H1 (cell line): ENCODE data around the gene SPATS2L. TPM values are rescaled to one million over a fixed set of nuclear protein-coding genes. Genes with fewer than 3 reads are reported as not detected.

Experiments
- CTCF ChIA-PET: fragments of 300-600 bp; sonication (Branson Sonifier 250); formaldehyde crosslinking; loops from one replicate; lab custom pipeline; 2021; ENCODE audit not compliant: partially characterized antibody; lab: Charles Lee
- POLR2A ChIA-PET: fragments of 300-600 bp; sonication (Branson Sonifier 250); formaldehyde crosslinking; loops from one replicate; lab custom pipeline; 2021; ENCODE audit warnings: inconsistent platforms; ENCODE audit not compliant: partially characterized antibody; lab: Charles Lee
- DNase-seq, 2 experiments: peaks; one replicate each; pipeline versions ENCODE4 v3.0.0 to v3.0.0-alpha.2; 2010 to 2022; ENCODE audit warnings: low spot score in 2 of 2, low read depth in 1 of 2, mixed read lengths in 1 of 2
- FAIRE-seq: peaks from 2 replicates; lab custom pipeline; 2011; peaks lifted over from hg19 to GRCh38; lab: Jason Lieb, UNC
- H2AFZ ChIP-seq: 2 replicates; pipeline ENCODE4 v1.8.1; 2012; ENCODE audit warnings: low read length, inconsistent platforms
- H2AK5ac ChIP-seq: 2 replicates; pipeline ENCODE4 v1.6.1; 2013; ENCODE audit warnings: low read depth, low read length
- H2BK120ac ChIP-seq: replicated peaks from 2 replicates; pipeline ENCODE3; 2013; ENCODE audit warnings: low read depth, low read length, inconsistent platforms
- H2BK12ac ChIP-seq: 2 replicates; pipeline ENCODE4 v1.6.1; 2013; ENCODE audit warnings: low read depth, low read length
- H2BK15ac ChIP-seq: 2 replicates; pipeline ENCODE4 v1.6.1; 2013; ENCODE audit warnings: low read length
- H2BK20ac ChIP-seq: 2 replicates; pipeline ENCODE4 v1.6.1; 2013; ENCODE audit warnings: low read length
- H2BK5ac ChIP-seq: 2 replicates; pipeline ENCODE4 v1.6.1; 2013; ENCODE audit warnings: low read depth, low read length
- H3K14ac ChIP-seq: 2 replicates; pipeline ENCODE4 v1.6.1; 2013; ENCODE audit warnings: inconsistent platforms; ENCODE audit not compliant: insufficient read length
- H3K18ac ChIP-seq: 2 replicates; pipeline ENCODE4 v1.6.1; 2013; ENCODE audit warnings: low read length; ENCODE audit errors: extremely low read depth
- H3K23ac ChIP-seq: 2 replicates; pipeline ENCODE4 v1.6.1; 2013; ENCODE audit warnings: inconsistent platforms; ENCODE audit not compliant: insufficient read length
- H3K23me2 ChIP-seq: 2 replicates; pipeline ENCODE4 v1.6.1; 2013; ENCODE audit warnings: low read depth, low read length
- H3K27ac ChIP-seq: 2 replicates; pipeline ENCODE4 v1.6.1; 2011; ENCODE audit warnings: low read depth, low read length, inconsistent platforms
- H3K27me3 ChIP-seq, 4 experiments: replicated peaks in 1 of 4; 1 replicate in 1 of 4; 2 replicates in 3 of 4; pipeline versions ENCODE4 v1.6.1 to v1.8.1; 2011 to 2013; ENCODE audit warnings: low read length in 3 of 4, mild to moderate bottlenecking in 3 of 4, inconsistent platforms in 2 of 4, mixed read lengths in 2 of 4, moderate library complexity in 1 of 4; ENCODE audit not compliant: control insufficient read depth in 3 of 4, insufficient read depth in 3 of 4; ENCODE audit errors: extremely low read depth in 1 of 4
- H3K36me3 ChIP-seq, 4 experiments: 2 replicates each; pipeline versions ENCODE4 v1.6.1 to v1.8.1; 2011 to 2013; ENCODE audit warnings: mild to moderate bottlenecking in 4 of 4, low read length in 3 of 4, moderate library complexity in 2 of 4, control low read depth in 1 of 4, inconsistent platforms in 1 of 4; ENCODE audit not compliant: insufficient read depth in 4 of 4, control insufficient read depth in 2 of 4
- H3K4ac ChIP-seq: replicated peaks from 2 replicates; pipeline ENCODE3; 2013; ENCODE audit warnings: low read length, low read depth, mixed read lengths, inconsistent platforms; ENCODE audit not compliant: insufficient read length
- H3K4me1 ChIP-seq, 4 experiments: replicated peaks in 1 of 4; 1 replicate in 1 of 4; 2 replicates in 3 of 4; pipeline versions ENCODE4 v1.6.1 to v1.8.1; 2011 to 2013; ENCODE audit warnings: low read length in 3 of 4, inconsistent platforms in 2 of 4, mixed read lengths in 1 of 4; ENCODE audit not compliant: insufficient read depth in 4 of 4, control insufficient read depth in 3 of 4
- H3K4me2 ChIP-seq, 2 experiments: 2 replicates each; pipeline versions ENCODE4 v1.6.1 to v1.8.1; 2011 to 2013; ENCODE audit warnings: low read depth in 2 of 2, low read length in 2 of 2, control low read depth in 1 of 2, inconsistent platforms in 1 of 2, mild to moderate bottlenecking in 1 of 2; ENCODE audit not compliant: insufficient read depth in 1 of 2
- H3K4me3 ChIP-seq, 4 experiments: fragments of 200-600, 300-600 bp in 1 of 4; sonication (generic), shearing (Covaris generic), sonication (Bioruptor Twin) in 1 of 4; 2 replicates each; pipeline versions ENCODE4 v1.5.1 to v1.8.1; 2011 to 2016; ENCODE audit warnings: low read length in 4 of 4, low read depth in 3 of 4, control low read depth in 2 of 4, inconsistent platforms in 2 of 4, mild to moderate bottlenecking in 2 of 4, mixed read lengths in 1 of 4, moderate library complexity in 1 of 4; ENCODE audit not compliant: insufficient read depth in 2 of 4; ENCODE audit errors: extremely low read depth in 1 of 4
- H3K56ac ChIP-seq: replicated peaks from 2 replicates; pipeline ENCODE3; 2013; ENCODE audit warnings: low read depth, mild to moderate bottlenecking, mixed read lengths, low read length, inconsistent platforms; ENCODE audit not compliant: insufficient read length
- H3K79me1 ChIP-seq: 2 replicates; pipeline ENCODE4 v1.6.1; 2013; ENCODE audit warnings: low read depth, low read length, control low read depth
- H3K79me2 ChIP-seq, 2 experiments: 2 replicates each; pipeline versions ENCODE4 v1.6.1 to v1.8.1; 2012 to 2013; ENCODE audit warnings: low read length in 2 of 2, mild to moderate bottlenecking in 2 of 2, inconsistent platforms in 1 of 2; ENCODE audit not compliant: insufficient read depth in 2 of 2, control insufficient read depth in 1 of 2
- H3K9ac ChIP-seq, 4 experiments: replicated peaks in 1 of 4; 1 replicate in 1 of 4; 2 replicates in 3 of 4; pipeline versions ENCODE4 v1.6.1 to v1.8.1; 2011 to 2013; ENCODE audit warnings: low read depth in 3 of 4, low read length in 3 of 4, control low read depth in 2 of 4, mild to moderate bottlenecking in 2 of 4, moderate library complexity in 2 of 4, inconsistent platforms in 1 of 4; ENCODE audit errors: extremely low read depth in 1 of 4
- H3K9me3 ChIP-seq, 2 experiments: 2 replicates each; pipeline versions ENCODE4 v1.6.1 to v1.8.1; 2012 to 2013; ENCODE audit warnings: mild to moderate bottlenecking in 2 of 2, moderate library complexity in 2 of 2, control low read depth in 1 of 2, inconsistent platforms in 1 of 2, low read depth in 1 of 2, low read length in 1 of 2, mixed read lengths in 1 of 2; ENCODE audit not compliant: insufficient read depth in 2 of 2
- H4K20me1 ChIP-seq, 2 experiments: replicated peaks in 1 of 2; 2 replicates each; pipeline versions ENCODE3 to v1.8.1; 2011 to 2013; ENCODE audit warnings: inconsistent platforms in 2 of 2, low read length in 2 of 2, mild to moderate bottlenecking in 1 of 2; ENCODE audit not compliant: insufficient read depth in 2 of 2, control insufficient read depth in 1 of 2
- H4K5ac ChIP-seq: 2 replicates; pipeline ENCODE4 v1.6.1; 2013; ENCODE audit warnings: low read length, low read depth, mixed read lengths, inconsistent platforms; ENCODE audit not compliant: insufficient read length
- H4K8ac ChIP-seq: 2 replicates; pipeline ENCODE4 v1.8.0; 2013; ENCODE audit warnings: mild to moderate bottlenecking, moderate library complexity, low read length, inconsistent platforms; ENCODE audit not compliant: insufficient read depth; ENCODE audit errors: extremely low read depth
- H4K91ac ChIP-seq: replicated peaks from 2 replicates; pipeline ENCODE3; 2013; ENCODE audit warnings: low read length, mixed read lengths, inconsistent platforms; ENCODE audit not compliant: insufficient read length
- whole genome bisulfite sequencing, 2 experiments: shearing (Covaris generic) in 1 of 2; methylation state at CpG; one replicate each; pipeline versions ENCODE4 v1.1.6 to v1.1.7; 2013 to 2015; ENCODE audit warnings: low lambda C conversion rate in 2 of 2, mixed read lengths in 2 of 2, inconsistent platforms in 1 of 2, low coverage in 1 of 2, missing lambda C conversion rate in 1 of 2; ENCODE audit not compliant: insufficient replicate concordance in 2 of 2, insufficient coverage in 1 of 2, insufficient read length in 1 of 2; ENCODE audit errors: extremely low coverage in 1 of 2, missing lambda C conversion rate in 1 of 2; 5-methylcytosine and 5-hydroxymethylcytosine counted together
- polyA plus RNA-seq, 7 experiments: library from polyadenylated mRNA; depleted of rRNA in 3 of 7; stranded (reverse) in 5 of 7; unstranded in 2 of 7; fragments of >200 nt in 5 of 7; fragments of 200-250 nt in 2 of 7; gene quantifications; 1 replicate in 5 of 7; 2 replicates in 1 of 7; 4 replicates in 1 of 7; pipeline versions ENCODE4 v1.2.1 to v1.2.3, GENCODE V29; 2011 to 2013; ENCODE audit warnings: missing spikeins in 2 of 7, mixed read lengths in 2 of 7
- total RNA-seq: library from RNA; stranded (reverse); fragmentation: NEBNext Ultra II Directional; extraction: Animal tissue kit (Norgen Biotek cat#: 25700); gene quantifications from 2 replicates; pipeline ENCODE4 v1.2.1, GENCODE V29; 2021

SPATS2L gene
- total and polyA plus RNA-seq, 2 of the 8 experiments (the other 6 are each of a cell fraction or from before 2014, with no cell fraction given), result 67.3 to 189 TPM

DNA sequence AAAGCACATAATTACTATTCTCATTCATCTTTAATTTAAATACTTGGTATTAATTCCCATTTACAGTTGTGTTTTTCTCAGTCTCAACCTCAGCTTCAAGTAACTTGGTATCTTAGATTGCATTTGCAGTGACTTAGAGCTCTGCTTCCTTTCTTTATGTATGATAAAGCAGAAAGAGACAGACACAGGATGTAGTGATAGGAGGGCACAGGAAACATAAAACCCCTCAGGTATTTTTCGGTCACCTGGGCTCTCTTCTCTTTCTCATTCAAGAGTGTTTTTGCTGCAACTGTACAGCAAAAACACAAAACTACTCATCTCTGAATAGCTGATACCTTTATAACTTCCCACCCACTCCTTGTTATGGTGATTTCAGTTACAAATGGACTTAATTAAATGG lies 120.3 kb downstream of the SPATS2L start:
- no peaks in the 10 kb centered on the region for H3K27me3 ChIP-seq
- 89% methylated on average over 1 of the region's 1 CpG; no CpG with 5 or more reads in 1 of the 2 experiments for WGBS, 2 experiments
- ChIA-PET CTCF (no interaction called here), POLR2A (no interaction called here)
- no peaks in the 10 kb centered on the region for H3K79me2 ChIP-seq
- no peak overlapping the region for H3K4ac ChIP-seq
- no peak overlapping the region for H2BK5ac ChIP-seq
- H3K14ac ChIP-seq, result no peak overlapping the region
- no peak overlapping the region for H3K4me2 ChIP-seq
- H4K5ac ChIP-seq, result no peak overlapping the region
- H3K79me1 ChIP-seq, result no peaks in the 10 kb centered on the region; the same call in 1 of the 2 replicates
- DNase-seq (no peak), FAIRE-seq (no peak)
- no peak overlapping the region for H3K56ac ChIP-seq
- H4K91ac ChIP-seq, result no peak overlapping the region
- no peak overlapping the region for H4K8ac ChIP-seq
- no peak overlapping the region for H2AFZ ChIP-seq
- H2BK20ac ChIP-seq, result no peak overlapping the region
- H2BK12ac ChIP-seq, result no peak overlapping the region
- no peaks in the 10 kb centered on the region for H3K23me2 ChIP-seq
- H3K27ac ChIP-seq, result no peak overlapping the region
- no peak overlapping the region for H3K9ac ChIP-seq
- no peak overlapping the region for H2AK5ac ChIP-seq
- no peak overlapping the region for H3K4me3 ChIP-seq
- peaks cover 0 to 3% (median 1%) of the 10 kb centered on the region in 4 experiments; a peak in 2 of 7 replicates for H3K4me1 ChIP-seq
- H3K23ac ChIP-seq, result no peak overlapping the region
- H2BK15ac ChIP-seq, result no peak overlapping the region
- H3K18ac ChIP-seq, result no peak overlapping the region
- H3K9me3 ChIP-seq, result no peaks in the 10 kb centered on the region
- H4K20me1 ChIP-seq, result no peaks in the 10 kb centered on the region
- no peak overlapping the region for H2BK120ac ChIP-seq
- peaks cover 6 to 24% (median 10%) of the 10 kb centered on the region in 4 experiments for H3K36me3 ChIP-seq
